Duodenal mucosa (tissue), 2 donors: ENCODE data around the gene PTPN5.

Experiments used
- H3K27ac ChIP-seq: one replicate; pipeline ENCODE4 v1.7.0; 2013; ENCODE audit warnings: low read depth, low read length
- H3K27me3 ChIP-seq, 2 donors: one replicate each; pipeline ENCODE4 v1.7.0; 2013; ENCODE audit warnings: low read length in 2 of 2, control low read depth in 1 of 2; ENCODE audit not compliant: insufficient read depth in 2 of 2, control insufficient read depth in 1 of 2
- H3K36me3 ChIP-seq, 2 donors: one replicate each; pipeline ENCODE4 v1.7.0; 2013; ENCODE audit warnings: low read length in 2 of 2, control low read depth in 1 of 2; ENCODE audit not compliant: insufficient read depth in 2 of 2, control insufficient read depth in 1 of 2
- H3K4me1 ChIP-seq, 2 donors: one replicate each; pipeline ENCODE4 v1.7.0; 2013; ENCODE audit warnings: low read length in 2 of 2, control low read depth in 1 of 2; ENCODE audit not compliant: insufficient read depth in 2 of 2, control insufficient read depth in 1 of 2
- H3K4me3 ChIP-seq, 2 donors: one replicate each; pipeline ENCODE4 v1.7.0; 2013; ENCODE audit warnings: low read length in 2 of 2, low read depth in 1 of 2
- H3K9ac ChIP-seq, 2 donors: one replicate each; pipeline ENCODE4 v1.7.0; 2013; ENCODE audit warnings: low read length in 2 of 2, low read depth in 1 of 2
- H3K9me3 ChIP-seq, 2 donors: one replicate each; pipeline ENCODE4 v1.7.0; 2013; ENCODE audit warnings: low read length in 2 of 2, control low read depth in 1 of 2; ENCODE audit not compliant: control insufficient read depth in 1 of 2

Gene PTPN5

DNA sequence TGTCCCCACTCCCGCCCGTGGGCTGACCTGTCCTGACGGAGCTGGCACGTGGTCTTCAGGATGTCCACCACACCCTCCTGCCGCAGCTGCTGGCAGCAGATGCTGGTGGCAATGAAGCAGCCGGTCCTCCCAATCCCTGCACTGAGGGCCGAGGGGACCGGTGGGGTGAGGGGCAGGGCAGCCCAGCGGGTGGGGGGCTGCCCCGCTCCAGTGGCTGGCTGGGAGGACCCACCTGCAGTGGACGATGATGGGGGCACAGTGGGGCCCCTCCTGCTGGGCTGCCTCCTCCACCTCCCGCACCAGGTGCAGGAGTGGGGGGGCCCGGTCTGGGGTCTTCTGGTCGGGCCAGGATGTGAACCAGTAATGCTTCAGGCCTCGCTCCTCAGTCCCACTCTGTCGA is 62.2 kb downstream of the PTPN5 start:
- no peak overlapping the region for H3K9ac ChIP-seq
- H3K4me1 ChIP-seq: no peaks in the 10 kb centered on the region
- H3K27ac ChIP-seq: no peak overlapping the region
- H3K27me3 ChIP-seq: no peaks in the 10 kb centered on the region
- H3K9me3 ChIP-seq: no peaks in the 10 kb centered on the region
- no peak overlapping the region for H3K4me3 ChIP-seq
- no peaks in the 10 kb centered on the region for H3K36me3 ChIP-seq

DNA sequence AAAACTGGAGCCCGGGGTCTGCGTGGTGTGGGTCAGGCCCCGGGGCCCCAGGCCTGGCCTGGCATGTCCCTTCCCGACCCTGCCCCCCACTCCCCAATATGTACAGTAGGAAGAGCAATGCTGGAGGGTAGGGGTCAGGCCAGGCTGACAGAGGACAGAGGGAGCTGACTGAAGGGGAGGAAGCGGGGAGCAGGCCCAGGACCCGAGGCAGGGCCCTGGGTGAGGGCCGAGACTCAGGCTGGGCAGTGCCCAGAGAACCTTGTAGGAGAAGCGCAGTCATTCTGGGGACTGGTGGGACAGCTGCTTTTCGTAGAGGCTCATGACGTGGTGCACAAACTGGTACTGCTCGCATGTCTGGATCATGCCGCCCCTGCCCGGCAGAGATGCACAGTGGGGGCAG is 62.9 kb downstream of the PTPN5 start:
- Histone ChIP-seq H3K27me3 (no peaks in the 10 kb centered on the region), H3K36me3 (no peaks in the 10 kb centered on the region), H3K4me3 (no peak overlapping the region), H3K4me1 (no peaks in the 10 kb centered on the region), H3K27ac (no peak overlapping the region), H3K9me3 (no peaks in the 10 kb centered on the region), H3K9ac (no peak overlapping the region)

DNA sequence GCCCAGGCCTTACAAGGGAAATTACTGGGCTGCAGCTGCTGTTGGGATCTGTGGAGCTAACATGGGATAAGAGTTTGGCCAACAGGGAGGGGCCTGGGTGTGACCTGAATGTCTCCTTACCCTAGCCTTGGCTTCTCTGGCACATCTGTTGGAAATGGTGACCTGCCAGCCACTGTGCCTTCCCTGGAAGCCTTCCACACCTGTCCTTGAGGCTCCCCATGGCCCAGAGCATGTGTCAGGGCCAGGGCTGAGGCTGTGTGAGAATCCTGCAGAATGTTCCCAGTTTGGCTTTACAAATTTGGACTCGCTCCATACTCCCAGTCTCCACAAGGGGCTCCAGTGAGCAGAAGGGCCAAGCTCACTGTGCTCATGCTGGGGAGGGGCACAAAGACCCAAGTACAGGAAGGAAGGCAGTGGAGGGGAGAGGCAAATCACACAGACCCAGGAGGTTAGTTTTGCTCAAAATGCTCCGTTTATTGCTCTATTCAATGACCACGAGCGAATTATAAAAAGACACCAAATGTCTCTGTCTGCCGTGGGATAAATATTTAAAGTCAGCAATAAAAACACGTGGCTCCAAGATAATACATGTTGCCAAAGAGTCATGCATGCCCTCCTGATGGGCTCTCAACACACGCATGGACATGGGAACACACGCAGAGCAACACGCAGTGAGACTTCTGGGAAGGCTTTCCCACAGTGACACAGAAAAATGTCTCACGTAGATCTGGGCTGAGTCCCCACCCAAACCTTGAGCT is 63.9 kb downstream of the PTPN5 start:
- Histone ChIP-seq H3K36me3 (no peaks in the 10 kb centered on the region), H3K27me3 (no peaks in the 10 kb centered on the region), H3K4me3 (no peak overlapping the region), H3K9ac (no peak overlapping the region), H3K9me3 (no peaks in the 10 kb centered on the region), H3K4me1 (no peaks in the 10 kb centered on the region), H3K27ac (no peak overlapping the region)

DNA sequence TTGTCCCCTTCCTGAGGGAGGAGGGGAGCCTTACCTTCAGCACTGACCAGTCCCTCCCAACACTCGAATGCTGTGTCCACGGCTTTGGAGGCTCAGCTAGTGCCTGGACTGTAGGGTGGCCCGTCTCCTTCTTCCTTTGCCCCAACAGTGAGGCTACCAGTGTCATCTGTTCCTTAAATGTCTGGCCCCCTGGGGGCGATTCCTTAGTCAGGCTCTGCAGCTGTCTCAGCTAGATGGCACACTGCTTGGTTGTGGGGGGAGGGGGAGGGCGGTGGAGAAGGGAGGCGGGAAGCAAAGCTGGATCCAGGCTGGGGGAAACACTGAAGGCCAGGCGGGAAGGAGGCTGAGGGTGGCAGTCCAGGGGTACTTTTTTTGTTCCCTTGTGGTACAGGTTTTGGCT is 65.6 kb downstream of the PTPN5 start, which contains the start of gene IGSF22:
IGSF22 (minus strand) TSS at position 149 of the 400 bp plus-strand sequence. CDS start 1,952 bp downstream, outside the sequence.
- H3K9me3 ChIP-seq: no peaks in the 10 kb centered on the region
- H3K9ac ChIP-seq: no peak within 1 kb of the TSS
- peaks cover 0 to 10% of the 10 kb centered on the region in 2 donors for H3K4me1 ChIP-seq
- H3K27me3 ChIP-seq: no peaks in the 10 kb centered on the region
- H3K27ac ChIP-seq: no peak within 1 kb of the TSS
- H3K36me3 ChIP-seq: no peaks in the 10 kb centered on the region
- H3K4me3 ChIP-seq: no peak within 1 kb of the TSS

DNA sequence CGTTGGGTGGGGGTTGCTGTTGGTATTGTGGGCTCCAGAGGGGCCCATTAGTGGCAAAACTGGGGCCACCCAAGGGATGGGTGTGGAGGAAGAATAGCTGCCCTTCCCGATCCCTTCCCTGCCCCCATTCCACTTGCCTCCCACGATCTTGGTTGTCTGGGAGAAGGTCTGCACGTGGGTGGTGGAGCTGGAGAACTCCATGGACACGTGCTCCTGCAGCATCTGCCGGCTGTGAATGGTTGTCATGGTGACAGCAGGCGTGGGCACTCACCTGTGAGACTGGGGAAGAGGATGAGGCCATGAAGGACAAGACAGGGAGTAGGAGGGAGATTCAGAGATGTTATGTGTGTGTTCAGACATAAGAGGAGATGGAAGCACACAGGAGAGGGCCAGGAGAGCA is 67.6 kb downstream of the PTPN5 start:
- Histone ChIP-seq H3K27ac (no peak overlapping the region), H3K27me3 (no peaks in the 10 kb centered on the region), H3K36me3 (no peaks in the 10 kb centered on the region), H3K4me3 (no peak overlapping the region), H3K9me3 (no peaks in the 10 kb centered on the region), H3K9ac (no peak overlapping the region), H3K4me1 (peaks cover 0 to 27% of the 10 kb centered on the region in 2 donors)

DNA sequence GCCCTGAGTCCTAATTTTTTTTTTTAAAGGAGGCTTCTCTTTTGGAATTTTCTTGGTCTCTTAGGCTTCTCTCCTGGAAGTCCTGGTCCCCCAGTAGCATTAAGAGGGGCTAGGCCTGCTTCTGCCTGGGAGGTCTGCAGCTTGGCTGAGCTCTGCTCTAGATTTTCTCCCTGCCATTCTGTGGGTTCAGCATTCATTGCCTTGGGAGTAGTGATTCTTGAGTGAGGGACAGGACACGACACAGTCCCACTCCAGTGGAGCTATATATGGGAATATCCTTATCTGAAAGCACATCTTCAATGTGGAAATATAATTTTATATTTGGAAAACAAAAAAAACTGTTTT is 69.3 kb downstream of the PTPN5 start:
- no peak overlapping the region for H3K27ac ChIP-seq
- H3K27me3 ChIP-seq: no peaks in the 10 kb centered on the region
- H3K4me1 ChIP-seq: peaks cover 0 to 27% of the 10 kb centered on the region in 2 donors
- no peaks in the 10 kb centered on the region for H3K36me3 ChIP-seq
- no peaks in the 10 kb centered on the region for H3K9me3 ChIP-seq
- H3K9ac ChIP-seq: peak overlapping the region in 1 of 2 donors; percentile 48
- H3K4me3 ChIP-seq: no peak overlapping the region

DNA sequence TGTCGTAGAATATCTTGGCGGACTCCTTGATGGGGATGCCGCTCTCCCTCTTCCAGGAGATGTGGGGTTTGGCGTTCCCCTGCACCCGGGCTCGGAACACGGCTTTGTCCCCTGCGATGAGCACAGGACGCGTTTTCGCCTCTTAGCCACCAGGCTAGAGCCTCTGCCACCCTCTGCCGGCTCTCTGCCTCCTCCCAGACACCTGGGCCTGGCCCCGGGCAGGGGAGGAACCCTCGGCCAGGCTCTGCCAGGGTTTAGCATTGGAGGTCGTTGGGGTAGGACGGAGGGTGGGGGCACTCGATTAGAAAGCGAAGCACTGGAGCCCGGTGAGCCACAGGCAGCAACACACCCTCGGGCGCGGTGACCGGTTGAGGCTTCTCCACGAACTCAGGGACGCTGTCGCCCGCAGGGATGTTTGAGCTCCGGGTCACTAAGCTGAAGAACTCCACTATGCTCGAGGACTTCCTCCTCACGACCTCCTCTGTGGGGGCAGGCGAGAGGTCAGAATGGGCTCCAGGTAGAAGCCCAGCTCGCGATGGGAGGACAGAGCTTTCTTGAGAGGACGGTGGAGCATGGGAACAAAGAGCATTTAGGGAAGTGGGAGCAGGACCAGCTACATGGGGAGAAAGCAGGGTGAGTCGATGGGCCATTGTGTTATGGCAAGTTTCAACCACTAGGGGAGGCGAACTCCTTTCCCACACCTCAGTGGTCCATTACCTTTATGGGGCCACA is 69.9 kb downstream of the PTPN5 start:
- H3K9me3 ChIP-seq: no peaks in the 10 kb centered on the region

DNA sequence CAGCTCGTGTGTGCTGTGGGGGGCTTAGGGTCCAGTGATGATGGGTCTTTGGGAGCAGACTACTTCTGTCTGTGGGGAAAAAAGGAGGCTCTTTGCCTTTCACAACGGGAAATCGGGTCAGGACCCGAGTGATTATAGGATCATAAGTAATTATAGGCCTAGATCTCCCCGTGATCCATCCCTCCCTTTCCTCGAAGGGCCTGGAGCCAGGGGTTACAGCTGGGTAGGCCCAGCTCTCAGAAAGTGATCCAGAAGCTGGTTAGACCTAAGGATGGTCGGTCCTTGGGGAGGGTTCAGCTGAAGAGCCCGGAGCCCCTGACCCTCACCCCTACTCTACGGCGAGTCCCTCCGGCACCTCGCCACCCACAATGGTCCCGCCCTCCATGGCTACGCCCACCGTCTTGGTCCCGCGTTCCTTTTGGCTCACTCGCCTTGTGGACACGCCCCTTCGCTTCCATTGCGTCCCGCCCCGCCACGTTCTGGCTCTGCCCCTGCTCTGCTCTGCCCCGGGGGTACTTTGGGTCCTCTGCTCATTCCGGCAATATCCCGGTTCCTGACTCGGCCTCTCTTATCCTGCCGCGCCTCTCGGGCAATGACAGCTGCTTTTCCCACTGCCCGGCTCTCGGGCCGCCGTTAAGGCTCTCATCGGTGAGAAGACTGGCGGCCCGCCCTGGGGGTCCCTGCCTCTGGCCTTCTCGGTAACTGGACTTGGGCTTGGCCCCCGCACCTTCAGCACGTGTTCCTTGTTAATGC is 70.6 kb downstream of the PTPN5 start:
- H3K27ac ChIP-seq: no peak overlapping the region
- no peaks in the 10 kb centered on the region for H3K27me3 ChIP-seq
- no peaks in the 10 kb centered on the region for H3K36me3 ChIP-seq
- peaks cover 0 to 27% of the 10 kb centered on the region in 2 donors for H3K4me1 ChIP-seq
- H3K4me3 ChIP-seq: peak overlapping the region; percentile 71 to 74
- H3K9ac ChIP-seq: peak overlapping the region; percentile 48 to 74
- H3K9me3 ChIP-seq: no peaks in the 10 kb centered on the region

More for the DNA sequence above, 69.9 kb downstream of the PTPN5 start:
- Histone ChIP-seq H3K4me3 (peak overlapping the region; percentile 71 to 74), H3K4me1 (peaks cover 0 to 27% of the 10 kb centered on the region in 2 donors), H3K9ac (peak overlapping the region; percentile 48 to 74), H3K27ac (no peak overlapping the region), H3K36me3 (no peaks in the 10 kb centered on the region), H3K27me3 (no peaks in the 10 kb centered on the region)

DNA sequence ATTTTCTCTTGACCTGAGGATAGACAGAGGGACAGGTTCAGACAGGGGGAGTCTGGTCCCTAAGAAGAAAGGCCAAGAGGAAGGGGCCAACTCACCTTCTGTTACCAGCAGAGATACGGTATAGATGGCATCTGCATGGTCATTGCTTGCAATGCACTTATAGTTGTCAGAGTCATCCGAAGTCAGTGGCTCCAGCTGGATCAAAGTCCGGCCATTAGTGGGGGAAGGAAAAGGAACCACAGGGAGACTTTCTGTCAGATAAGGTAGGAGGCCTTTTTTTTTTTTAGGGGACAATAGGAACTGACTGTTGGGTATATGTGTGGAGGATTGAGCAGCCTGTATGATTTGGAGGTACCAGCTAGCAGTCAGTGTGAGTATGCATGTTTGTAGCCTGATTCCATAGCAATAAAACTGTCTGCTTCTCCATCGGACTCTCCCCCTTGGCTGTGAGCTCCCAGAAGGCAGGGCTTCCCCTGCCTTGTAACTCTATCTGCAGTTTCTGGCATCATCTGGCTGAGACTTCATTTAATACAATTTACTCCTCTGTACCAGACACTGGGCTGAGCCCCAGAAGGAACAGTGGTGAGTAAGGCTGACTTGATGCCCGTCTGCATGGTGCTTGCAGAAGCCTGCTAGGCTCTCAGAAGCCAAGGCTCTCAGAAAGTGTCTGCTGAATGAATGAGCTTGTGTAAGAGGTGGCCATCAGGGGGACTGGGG is 71.3 kb downstream of the PTPN5 start:
- Histone ChIP-seq H3K9ac (peak overlapping the region in 1 of 2 donors; percentile 57), H3K4me1 (peaks cover 0 to 27% of the 10 kb centered on the region in 2 donors), H3K27me3 (no peaks in the 10 kb centered on the region), H3K9me3 (no peaks in the 10 kb centered on the region), H3K36me3 (no peaks in the 10 kb centered on the region), H3K27ac (no peak overlapping the region), H3K4me3 (peak overlapping the region in 1 of 2 donors; percentile 71)
